Gastroesophageal sphincter (tissue), 3 donors: ENCODE data around the gene AKR1E2.

Experiments
- CTCF ChIP-seq, 4 experiments: fragments of 200-600 bp in 2 of 4; fragments of 450-650 bp in 2 of 4; sonication (generic) in 1 of 4; IDR thresholded peaks; one replicate each; pipeline ENCODE4 v1.5.1; 2017 to 2019; ENCODE audit warnings: antibody characterized with exemption in 4 of 4, mild to moderate bottlenecking in 2 of 4, moderate library complexity in 2 of 4
- POLR2A ChIP-seq, 2 donors: fragments of 450-650 bp; IDR thresholded peaks; one replicate each; pipeline ENCODE4 v1.6.1; 2017; ENCODE audit warnings: antibody characterized with exemption in 2 of 2, mild to moderate bottlenecking in 2 of 2, moderate library complexity in 1 of 2

GRCh38 chr10:4834898-4835405, 8.9 kb downstream of the AKR1E2 start:
- TF ChIP-seq POLR2A (IDR thresholded peaks at IDR 0.05) (no peak), CTCF (IDR thresholded peaks at IDR 0.05) (no peak)
